Measurements from ENCODE around the gene FOLR1.

DNA sequence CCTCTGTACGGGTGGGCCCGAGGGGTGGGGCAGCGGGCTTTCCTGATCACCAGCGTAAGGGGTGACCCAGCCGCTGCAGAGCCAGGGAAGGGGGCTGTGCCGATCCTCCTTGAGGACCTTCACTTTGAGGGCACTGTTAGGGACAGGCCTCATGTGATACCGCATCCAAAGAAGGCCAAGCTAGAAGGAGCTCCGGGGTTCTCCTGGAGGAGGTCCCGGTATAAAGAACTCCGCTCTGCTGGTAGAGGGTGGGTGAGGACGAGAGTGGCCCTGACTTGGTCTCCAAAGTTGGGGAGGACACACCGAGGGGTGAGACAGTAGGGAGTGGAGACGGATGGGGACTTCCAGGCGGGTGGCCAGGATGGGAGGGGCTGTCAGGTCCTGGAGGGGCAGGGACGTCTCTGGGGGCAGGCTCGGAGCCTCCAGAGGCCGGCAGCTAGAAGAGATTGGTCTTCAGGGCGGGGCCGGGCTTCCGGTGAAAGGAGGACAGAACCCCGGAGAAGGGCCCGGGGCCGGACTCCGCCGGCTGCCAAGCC lies 47.4 kb downstream of the FOLR1 start:
- TF ChIP-seq, protein P1, sequence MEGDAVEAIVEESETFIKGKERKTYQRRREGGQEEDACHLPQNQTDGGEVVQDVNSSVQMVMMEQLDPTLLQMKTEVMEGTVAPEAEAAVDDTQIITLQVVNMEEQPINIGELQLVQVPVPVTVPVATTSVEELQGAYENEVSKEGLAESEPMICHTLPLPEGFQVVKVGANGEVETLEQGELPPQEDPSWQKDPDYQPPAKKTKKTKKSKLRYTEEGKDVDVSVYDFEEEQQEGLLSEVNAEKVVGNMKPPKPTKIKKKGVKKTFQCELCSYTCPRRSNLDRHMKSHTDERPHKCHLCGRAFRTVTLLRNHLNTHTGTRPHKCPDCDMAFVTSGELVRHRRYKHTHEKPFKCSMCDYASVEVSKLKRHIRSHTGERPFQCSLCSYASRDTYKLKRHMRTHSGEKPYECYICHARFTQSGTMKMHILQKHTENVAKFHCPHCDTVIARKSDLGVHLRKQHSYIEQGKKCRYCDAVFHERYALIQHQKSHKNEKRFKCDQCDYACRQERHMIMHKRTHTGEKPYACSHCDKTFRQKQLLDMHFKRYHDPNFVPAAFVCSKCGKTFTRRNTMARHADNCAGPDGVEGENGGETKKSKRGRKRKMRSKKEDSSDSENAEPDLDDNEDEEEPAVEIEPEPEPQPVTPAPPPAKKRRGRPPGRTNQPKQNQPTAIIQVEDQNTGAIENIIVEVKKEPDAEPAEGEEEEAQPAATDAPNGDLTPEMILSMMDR (IDR thresholded peaks at IDR 0.05) = no peak
- no peak for TF ChIP-seq POLR2A (IDR thresholded peaks at IDR 0.05)

Data from lower leg skin (tissue), 3 donors.